ENCODE results near the gene UBE2E3. TPM values are rescaled to one million over a fixed set of nuclear protein-coding genes. Genes with fewer than 3 reads are reported as not detected.

The UBE2E3 gene
- 48.0 and 48.8 TPM in 2 replicates for total RNA-seq

DNA sequence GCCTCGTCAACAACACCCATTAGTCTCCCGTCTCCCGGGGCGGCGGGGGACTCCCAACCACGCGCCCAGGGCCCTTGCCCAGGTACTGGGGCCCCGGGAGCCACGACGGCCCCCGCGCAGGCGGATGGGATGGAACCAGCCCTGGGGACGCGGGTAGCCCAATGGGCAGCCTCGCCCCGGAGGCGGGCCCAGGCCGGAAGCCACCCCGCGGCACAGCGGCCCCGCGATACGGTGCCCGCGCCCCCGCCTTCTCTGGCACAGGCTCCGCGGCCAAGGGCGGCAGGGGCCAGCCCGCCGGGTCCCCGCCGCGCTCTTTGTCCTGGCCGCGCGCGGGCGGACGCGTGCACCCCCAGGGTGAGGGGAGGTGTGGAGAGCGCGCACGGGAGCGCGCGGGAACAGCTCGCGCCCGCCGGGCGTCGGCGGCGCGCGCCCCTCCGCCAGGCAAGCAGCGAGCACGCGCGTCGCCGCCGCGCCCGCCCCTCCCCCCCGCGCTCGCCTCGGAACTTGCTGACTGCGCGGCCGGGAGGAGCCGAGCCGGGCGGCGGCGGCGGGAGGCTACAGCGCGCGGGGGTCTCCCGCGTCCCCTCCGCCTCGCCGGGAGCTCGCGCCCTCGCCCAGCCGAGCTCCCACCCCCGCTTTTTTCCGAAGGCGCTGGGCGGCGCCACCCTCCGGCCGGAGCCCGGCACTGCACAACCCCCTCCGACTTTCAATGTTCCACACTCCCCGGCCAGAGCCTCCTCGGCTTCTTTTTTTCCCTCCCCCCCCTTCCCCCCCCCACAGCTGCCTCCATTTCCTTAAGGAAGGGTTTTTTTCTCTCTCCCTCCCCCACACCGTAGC, at the start of gene UBE2E3:
TSS of gene UBE2E3 (plus strand) at position 500 of the 837 bp plus-strand sequence. CDS start 1,438 bp downstream, outside the sequence.

